Neuron (in vitro differentiated cells): ENCODE results near the gene NHLH1.

Experiments used
- H2AFZ ChIP-seq: one replicate; pipeline ENCODE4 v1.6.1; 2013; ENCODE audit warnings: low read depth, mild to moderate bottlenecking, inconsistent platforms, low read length, moderate library complexity
- H3K27me3 ChIP-seq: one replicate; pipeline ENCODE4 v1.6.1; 2013; ENCODE audit warnings: low read length; ENCODE audit not compliant: insufficient read depth
- H3K36me3 ChIP-seq: one replicate; pipeline ENCODE4 v1.6.1; 2013; ENCODE audit warnings: low read length; ENCODE audit not compliant: insufficient read depth
- H3K4me1 ChIP-seq: one replicate; pipeline ENCODE4 v1.6.1; 2013; ENCODE audit warnings: low read length; ENCODE audit not compliant: insufficient read depth
- H3K4me3 ChIP-seq: 2 replicates; pipeline ENCODE4 v1.5.1; 2013; ENCODE audit warnings: mild to moderate bottlenecking, low read length, moderate library complexity
- H3K9me3 ChIP-seq: one replicate; pipeline ENCODE4 v1.6.1; 2013; ENCODE audit warnings: low read length

Gene NHLH1

GRCh38 chr1:160344936-160345335, 21.9 kb upstream of the NHLH1 start:
- Histone ChIP-seq H3K4me3 (no peak overlapping the region), H2AFZ (no peak overlapping the region), H3K4me1 (peaks cover 26% of the 10 kb centered on the region), H3K36me3 (peaks cover 36% of the 10 kb centered on the region), H3K27me3 (no peaks in the 10 kb centered on the region), H3K9me3 (no peaks in the 10 kb centered on the region)

GRCh38 chr1:160346463-160346862, 20.4 kb upstream of the NHLH1 start:
- Histone ChIP-seq H3K27me3 (no peaks in the 10 kb centered on the region), H2AFZ (no peak overlapping the region), H3K36me3 (peaks cover 44% of the 10 kb centered on the region), H3K4me1 (peaks cover 15% of the 10 kb centered on the region), H3K9me3 (no peaks in the 10 kb centered on the region), H3K4me3 (no peak overlapping the region)

- H2AFZ ChIP-seq, result no peak overlapping the region
- H3K4me3 ChIP-seq, result no peak overlapping the region
- no peaks in the 10 kb centered on the region for H3K27me3 ChIP-seq
- peaks cover 11% of the 10 kb centered on the region for H3K4me1 ChIP-seq
- H3K36me3 ChIP-seq, result peaks cover 49% of the 10 kb centered on the region
- H3K9me3 ChIP-seq, result no peaks in the 10 kb centered on the region
Observed at GRCh38 chr1:160346958-160347357, 19.9 kb upstream of the NHLH1 start.

GRCh38 chr1:160351629-160352028, 15.2 kb upstream of the NHLH1 start:
- Histone ChIP-seq H2AFZ (no peak overlapping the region), H3K27me3 (no peaks in the 10 kb centered on the region), H3K9me3 (no peaks in the 10 kb centered on the region), H3K36me3 (peaks cover 89% of the 10 kb centered on the region), H3K4me1 (no peaks in the 10 kb centered on the region), H3K4me3 (no peak overlapping the region)

GRCh38 chr1:160352555-160352954, 14.3 kb upstream of the NHLH1 start:
- H3K9me3 ChIP-seq, result no peaks in the 10 kb centered on the region
- H3K4me3 ChIP-seq, result no peak overlapping the region
- no peak overlapping the region for H2AFZ ChIP-seq
- no peaks in the 10 kb centered on the region for H3K27me3 ChIP-seq
- H3K4me1 ChIP-seq, result no peaks in the 10 kb centered on the region
- peaks cover 92% of the 10 kb centered on the region for H3K36me3 ChIP-seq

GRCh38 chr1:160353223-160353622, 13.6 kb upstream of the NHLH1 start:
- Histone ChIP-seq H3K9me3 (no peaks in the 10 kb centered on the region), H3K4me1 (no peaks in the 10 kb centered on the region), H2AFZ (no peak overlapping the region), H3K27me3 (no peaks in the 10 kb centered on the region), H3K36me3 (peaks cover 93% of the 10 kb centered on the region), H3K4me3 (no peak overlapping the region)

- Histone ChIP-seq H3K4me3 (no peak overlapping the region), H3K36me3 (peaks cover 87% of the 10 kb centered on the region), H3K4me1 (no peaks in the 10 kb centered on the region), H3K9me3 (no peaks in the 10 kb centered on the region), H3K27me3 (no peaks in the 10 kb centered on the region), H2AFZ (no peak overlapping the region)
Observed at GRCh38 chr1:160354388-160354985, 12.4 kb upstream of the NHLH1 start.

- H2AFZ ChIP-seq, result no peak overlapping the region
- H3K9me3 ChIP-seq, result no peaks in the 10 kb centered on the region
- H3K4me3 ChIP-seq, result no peak overlapping the region
- H3K4me1 ChIP-seq, result peaks cover 10% of the 10 kb centered on the region
- H3K36me3 ChIP-seq, result peaks cover 76% of the 10 kb centered on the region
- no peaks in the 10 kb centered on the region for H3K27me3 ChIP-seq
Observed at GRCh38 chr1:160357286-160358002, 9.4 kb upstream of the NHLH1 start.

GRCh38 chr1:160358073-160358472, 8.8 kb upstream of the NHLH1 start:
- Histone ChIP-seq H3K36me3 (peaks cover 70% of the 10 kb centered on the region), H3K27me3 (no peaks in the 10 kb centered on the region), H2AFZ (no peak overlapping the region), H3K4me1 (peaks cover 16% of the 10 kb centered on the region), H3K4me3 (no peak overlapping the region), H3K9me3 (no peaks in the 10 kb centered on the region)

- peaks cover 53% of the 10 kb centered on the region for H3K36me3 ChIP-seq
Observed at GRCh38 chr1:160359559-160360226, 7.2 kb upstream of the NHLH1 start.

GRCh38 chr1:160360227-160360695, 6.6 kb upstream of the NHLH1 start:
- no peak overlapping the region for H2AFZ ChIP-seq
- H3K4me3 ChIP-seq, result no peak overlapping the region
- no peaks in the 10 kb centered on the region for H3K9me3 ChIP-seq
- H3K36me3 ChIP-seq, result peaks cover 48% of the 10 kb centered on the region
- H3K27me3 ChIP-seq, result no peaks in the 10 kb centered on the region
- H3K4me1 ChIP-seq, result peaks cover 21% of the 10 kb centered on the region

More at GRCh38 chr1:160359559-160360226, 7.2 kb upstream of the NHLH1 start:
- no peak overlapping the region for H3K4me3 ChIP-seq
- no peak overlapping the region for H2AFZ ChIP-seq
- H3K9me3 ChIP-seq, result no peaks in the 10 kb centered on the region
- peaks cover 21% of the 10 kb centered on the region for H3K4me1 ChIP-seq
- H3K27me3 ChIP-seq, result no peaks in the 10 kb centered on the region

GRCh38 chr1:160361199-160361598, 5.7 kb upstream of the NHLH1 start:
- Histone ChIP-seq H3K9me3 (no peaks in the 10 kb centered on the region), H3K36me3 (peaks cover 38% of the 10 kb centered on the region), H2AFZ (no peak overlapping the region), H3K4me1 (peaks cover 27% of the 10 kb centered on the region), H3K27me3 (no peaks in the 10 kb centered on the region), H3K4me3 (no peak overlapping the region)

- H3K36me3 ChIP-seq, result peaks cover 32% of the 10 kb centered on the region
- H3K9me3 ChIP-seq, result no peaks in the 10 kb centered on the region
- H3K4me1 ChIP-seq, result peaks cover 30% of the 10 kb centered on the region
- no peak overlapping the region for H3K4me3 ChIP-seq
- no peak overlapping the region for H2AFZ ChIP-seq
- H3K27me3 ChIP-seq, result no peaks in the 10 kb centered on the region
Observed at GRCh38 chr1:160361814-160362167, 5.1 kb upstream of the NHLH1 start.
